GM18511 (cell line): ENCODE data around the gene SYT9.
"Not testable (repeated sequence)": the region's sequence is repeated elsewhere in the genome, so short reads cannot be mapped to it uniquely, and the experiment has no call there.

Experiments used
- ATAC-seq: cut with Tn5 transposase; IDR thresholded peaks from one replicate; pipeline ENCODE4 v1.9.1; 2021; ENCODE audit warnings: mild to moderate bottlenecking, moderate library complexity; ENCODE audit not compliant: unreplicated experiment

Gene SYT9

GRCh38 chr11:7335442-7335841 is 83.7 kb downstream of the SYT9 start:
- ATAC-seq, result not testable (repeated sequence)

GRCh38 chr11:7341551-7341950 is 89.8 kb downstream of the SYT9 start:
- ATAC-seq, result no peak

GRCh38 chr11:7347611-7348431 is 96.1 kb downstream of the SYT9 start:
- no peak for ATAC-seq

- no peak for ATAC-seq
Measured at GRCh38 chr11:7348432-7349304, 97.0 kb downstream of the SYT9 start.

GRCh38 chr11:7351228-7351627 is 99.5 kb downstream of the SYT9 start:
- ATAC-seq, result no peak

- ATAC-seq, result no peak
Measured at GRCh38 chr11:7353100-7353499, 101.4 kb downstream of the SYT9 start.

- no peak for ATAC-seq
Measured at GRCh38 chr11:7364660-7365059, 113.0 kb downstream of the SYT9 start.

- no peak for ATAC-seq
Measured at GRCh38 chr11:7367803-7368202, 116.1 kb downstream of the SYT9 start.

GRCh38 chr11:7376386-7376785 is 124.7 kb downstream of the SYT9 start:
- no peak for ATAC-seq

GRCh38 chr11:7381937-7382336 is 130.2 kb downstream of the SYT9 start:
- ATAC-seq, result peak; percentile 74

- no peak for ATAC-seq
Measured at GRCh38 chr11:7383406-7383805, 131.7 kb downstream of the SYT9 start.

- no peak for ATAC-seq
Measured at GRCh38 chr11:7384691-7385090, 133.0 kb downstream of the SYT9 start.

- no peak for ATAC-seq
Measured at GRCh38 chr11:7385532-7385931, 133.8 kb downstream of the SYT9 start.

- ATAC-seq, result no peak
Measured at GRCh38 chr11:7413961-7414915, 162.5 kb downstream of the SYT9 start.

GRCh38 chr11:7414973-7415817 is 163.5 kb downstream of the SYT9 start:
- no peak for ATAC-seq

- no peak for ATAC-seq
Measured at GRCh38 chr11:7416080-7416479, 164.4 kb downstream of the SYT9 start.

- no peak for ATAC-seq
Measured at GRCh38 chr11:7417328-7417727, 165.6 kb downstream of the SYT9 start.

GRCh38 chr11:7418061-7418460 is 166.4 kb downstream of the SYT9 start:
- no peak for ATAC-seq

- no peak for ATAC-seq
Measured at GRCh38 chr11:7418906-7419305, 167.2 kb downstream of the SYT9 start.

GRCh38 chr11:7421136-7421535 is 169.4 kb downstream of the SYT9 start:
- no peak for ATAC-seq
